Panc1 (cell line): ENCODE measurements around the gene LRRK1. TPM values are rescaled to one million over a fixed set of nuclear protein-coding genes. Genes with fewer than 3 reads are reported as not detected.

ENCODE experiments used
- ATAC-seq: fragments of 200-7000 bp; cut with Tn5 transposase; 2 replicates; pipeline ENCODE4 v1.9.1; 2020; ENCODE audit warnings: mild to moderate bottlenecking, moderate library complexity
- BruUV-seq: library from RNA; stranded (reverse); fragments of 400-500 nt; replicated peaks from 2 replicates; lab custom pipeline; 2021; lab: Mats Ljungman, UMichigan
- CTCF ChIA-PET: fragments of 300-600 bp; sonication (Branson Sonifier 250); formaldehyde crosslinking; loops from one replicate; lab custom pipeline; 2022; ENCODE audit warnings: antibody characterized with exemption; lab: Charles Lee
- POLR2A ChIA-PET: fragments of 300-600 bp; sonication (Branson Sonifier 250); formaldehyde crosslinking; loops from one replicate; lab custom pipeline; 2022; ENCODE audit warnings: antibody characterized with exemption; lab: Charles Lee
- DNase-seq: peaks from one replicate; pipeline ENCODE4 v3.0.0-alpha.2; 2010; ENCODE audit warnings: low read depth, low spot score
- H3K27ac ChIP-seq: 2 replicates; pipeline ENCODE4 v1.5.1; 2011; ENCODE audit warnings: mild to moderate bottlenecking, low read length, inconsistent platforms
- H3K27me3 ChIP-seq: fragments of 200-500 bp; sonication (Bioruptor generic); 2 replicates; pipeline ENCODE4 v1.6.0; 2014; ENCODE audit warnings: low read length, inconsistent platforms; ENCODE audit not compliant: control insufficient read depth, insufficient read depth
- H3K36me3 ChIP-seq: fragments of 200-500 bp; sonication (Bioruptor generic); 2 replicates; pipeline ENCODE4 v1.5.1; 2014; ENCODE audit warnings: inconsistent platforms, mild to moderate bottlenecking, low read length, moderate library complexity; ENCODE audit not compliant: control insufficient read depth, insufficient read depth
- H3K4me1 ChIP-seq: 2 replicates; pipeline ENCODE4 v1.5.1; 2011; ENCODE audit warnings: inconsistent platforms, mild to moderate bottlenecking, low read length, moderate library complexity; ENCODE audit not compliant: control insufficient read depth, insufficient read depth
- H3K4me3 ChIP-seq, 2 experiments: 2 replicates each; pipeline ENCODE4 v1.5.1; 2011 to 2012; ENCODE audit warnings: low read depth in 2 of 2, low read length in 2 of 2, mild to moderate bottlenecking in 2 of 2, inconsistent platforms in 1 of 2, moderate library complexity in 1 of 2
- H3K9me3 ChIP-seq: fragments of 200-500 bp; sonication (Bioruptor generic); 2 replicates; pipeline ENCODE4 v1.5.1; 2014; ENCODE audit warnings: low read depth, mild to moderate bottlenecking, inconsistent platforms, low read length, moderate library complexity; ENCODE audit not compliant: control insufficient read depth, insufficient read depth
- CTCF ChIP-seq: fragments of 450-650 bp; IDR thresholded peaks from 2 replicates; pipeline ENCODE4 v1.5.1; 2017; ENCODE audit warnings: mild to moderate bottlenecking
- POLR2AphosphoS5 ChIP-seq: IDR thresholded peaks from 2 replicates; pipeline ENCODE4 v1.6.1; 2012; ENCODE audit warnings: mild to moderate bottlenecking, low read depth, low read length, moderate library complexity
- REST ChIP-seq, 2 experiments: IDR thresholded peaks; 2 replicates each; pipeline ENCODE4 v1.6.1; 2011 to 2012; ENCODE audit warnings: low read depth in 2 of 2, control low read depth in 1 of 2, low read length in 1 of 2, mild to moderate bottlenecking in 1 of 2, moderate library complexity in 1 of 2; ENCODE audit not compliant: insufficient read depth in 1 of 2
- SIN3A ChIP-seq: IDR thresholded peaks from 2 replicates; pipeline ENCODE4 v1.6.1; 2012; ENCODE audit warnings: low read depth, mild to moderate bottlenecking, low read length, moderate library complexity, borderline replicate concordance; ENCODE audit not compliant: insufficient read depth
- TCF7L2 ChIP-seq: IDR thresholded peaks from 2 replicates; pipeline ENCODE4 v1.6.1; 2011; ENCODE audit warnings: mild to moderate bottlenecking, low read depth, low read length, inconsistent platforms
- in situ Hi-C: cut with HindIII; loops from 2 replicates; pipeline ENCODE4 v1.10.0; 2016; ENCODE audit warnings: low sequenced_read_pairs, low pct_unique_long_range_greater_than_20kb
- intact Hi-C: fragments of 100-400 bp; cut with micrococcal nuclease; formaldehyde crosslinking; loops from one replicate; pipeline ENCODE4 v1.10.0; 2022; ENCODE audit not compliant: unreplicated experiment
- total RNA-seq: library from RNA; stranded (reverse); gene quantifications from one replicate; pipeline ENCODE4 v1.2.1, GENCODE V29; 2021; ENCODE audit not compliant: unreplicated experiment

Gene LRRK1
- total RNA-seq, 1 experiment from 2014 or later: 88.0 TPM

DNA sequence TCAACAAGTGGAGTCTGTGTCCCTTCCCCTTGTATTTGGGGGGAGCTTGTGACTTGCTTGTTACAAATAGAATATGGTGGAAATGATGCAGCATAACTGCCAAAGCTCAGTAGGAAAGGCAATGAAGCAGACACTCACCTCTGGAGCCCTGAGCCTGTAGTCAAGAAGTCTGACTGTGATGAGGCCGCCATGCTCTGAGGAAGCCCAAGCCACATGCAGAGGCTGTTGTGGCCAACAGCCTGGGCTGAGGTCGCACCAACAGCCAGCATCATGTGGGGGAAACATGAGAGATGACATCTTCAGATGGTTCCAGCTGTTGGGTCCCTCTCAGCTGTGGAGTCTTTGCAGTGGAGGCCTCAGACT, 171.3 kb downstream of the LRRK1 start:
- ChIA-PET POLR2A (interaction anchor here (0.5 kb wide), 1 partner anchor 25 kb away, joined by 4 read pairs; no protein-coding TSS in a partner anchor), CTCF (no interaction called here)
- BruUV-seq: no TSS peak
- Histone ChIP-seq H3K4me1 (0 out of 2 replicates have a peak, but pooled peaks cover 7% of the 10 kb centered on the region), H3K27ac (no peak overlapping the region), H3K27me3 (no peaks in the 10 kb centered on the region), H3K9me3 (no peaks in the 10 kb centered on the region), H3K4me3 (no peak overlapping the region), H3K36me3 (no peaks in the 10 kb centered on the region)
- TF ChIP-seq SIN3A (no peak), CTCF (no peak), REST (IDR thresholded peaks at IDR 0.05; ENCODE audit: insufficient read depth in 1 of 2, low read depth in 2 of 2, low read length in 1 of 2) (no peak), TCF7L2 (no peak), POLR2AphosphoS5 (no peak)
- DNase-seq (no peak), ATAC-seq (no peak)
- in situ Hi-C loops: no loop called here
- intact Hi-C loops: no loop called here

- DNase-seq (no peak), ATAC-seq (no peak)
- intact Hi-C loops (no loop called here), in situ Hi-C loops (no loop called here)
- TF ChIP-seq CTCF (no peak), POLR2AphosphoS5 (no peak), SIN3A (no peak), REST (IDR thresholded peaks at IDR 0.05; ENCODE audit: insufficient read depth in 1 of 2, low read depth in 2 of 2, low read length in 1 of 2) (no peak), TCF7L2 (no peak)
- ChIA-PET POLR2A (no interaction called here), CTCF (interaction anchor here (0.5 kb wide), 1 partner anchor 18 kb away, joined by 7 read pairs; no protein-coding TSS in a partner anchor)
- Histone ChIP-seq H3K27me3 (no peaks in the 10 kb centered on the region), H3K27ac (no peak overlapping the region), H3K36me3 (no peaks in the 10 kb centered on the region), H3K4me3 (no peak overlapping the region), H3K4me1 (0 out of 2 replicates have a peak, but pooled peaks cover 7% of the 10 kb centered on the region), H3K9me3 (no peaks in the 10 kb centered on the region)
- BruUV-seq: no TSS peak
These were observed 172.2 kb downstream of the LRRK1 start for GRCh38 chr15:101091080-101092017.
